NCI-H345 (cell line): ENCODE results near the gene TRIM44.

Experiments
- DNase-seq: peaks from one replicate; lab custom pipeline; 2025; lab: John Stamatoyannopoulos, UW

Gene TRIM44

DNA sequence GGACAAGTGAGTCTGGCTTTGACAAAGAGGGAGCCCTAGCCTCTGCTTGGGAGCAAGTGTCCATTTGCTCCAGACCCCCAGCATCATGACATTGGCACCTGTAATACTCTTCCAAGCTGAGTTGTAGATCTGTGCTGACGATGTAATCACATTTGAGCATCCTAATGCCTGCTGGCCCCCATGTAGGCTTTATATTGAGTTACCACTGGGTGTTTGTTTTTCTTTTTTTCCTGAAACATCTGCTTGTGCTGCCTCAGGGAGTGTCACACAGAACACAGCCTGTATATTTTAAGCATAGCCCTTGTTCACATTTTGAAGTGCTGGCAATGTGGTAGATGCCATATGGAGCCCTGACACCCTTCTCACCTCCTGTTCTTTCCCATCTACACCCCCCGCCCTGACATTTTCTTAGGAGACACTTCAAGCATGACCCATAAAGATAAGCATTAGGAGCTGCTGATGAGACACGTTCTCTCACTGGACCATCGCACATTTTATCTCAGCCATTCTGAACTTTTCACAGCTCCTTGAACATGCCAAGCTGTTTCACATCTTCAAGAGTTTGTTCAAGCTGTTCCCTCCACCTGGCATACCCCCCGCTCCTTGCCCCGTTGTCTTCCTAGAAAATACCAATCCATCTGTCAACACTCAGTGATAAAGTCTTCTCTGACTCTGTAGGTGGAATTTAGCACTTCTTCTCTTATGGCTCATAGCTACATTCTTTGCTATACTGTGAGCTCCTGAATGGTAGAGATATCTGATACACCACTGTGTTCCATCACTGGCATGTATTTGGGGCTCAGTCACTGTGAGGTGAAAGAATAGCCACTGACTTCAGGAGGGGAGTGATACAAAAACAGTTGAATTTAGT, 128.7 kb downstream of the TRIM44 start:
- peak; percentile 90 for DNase-seq

DNA sequence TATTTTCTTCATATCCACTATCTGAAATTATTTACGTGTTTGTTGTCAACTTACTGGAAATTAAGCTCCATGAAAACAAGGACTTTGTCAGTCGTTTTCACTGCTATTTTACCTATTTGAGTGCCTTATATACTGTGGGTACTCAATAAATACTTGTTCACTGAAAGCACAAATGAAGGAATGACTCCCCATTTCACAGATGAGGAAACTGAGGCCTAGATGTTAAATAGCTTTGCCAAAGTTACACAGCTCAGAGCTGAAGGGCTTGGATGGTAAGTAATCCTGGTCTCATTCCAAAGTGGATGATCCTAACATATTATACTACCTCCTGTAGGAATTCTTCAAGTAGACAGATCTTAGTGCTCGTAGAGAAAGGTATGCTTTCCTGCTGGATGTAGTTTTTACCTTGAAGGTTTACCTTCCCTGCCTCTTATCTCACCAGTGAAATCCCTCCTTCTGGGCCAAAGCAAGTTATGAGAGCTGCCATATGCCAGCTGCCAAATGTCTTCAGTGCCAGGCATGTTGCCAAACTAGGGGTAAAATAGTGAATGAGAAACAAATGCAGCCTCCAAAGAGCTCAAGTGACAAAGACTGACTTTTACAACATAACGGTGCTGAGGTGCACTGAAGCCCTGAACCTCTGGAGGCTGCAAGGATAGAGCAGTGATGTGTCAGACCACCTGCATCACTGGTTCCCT, 129.7 kb downstream of the TRIM44 start:
- no peak for DNase-seq

DNA sequence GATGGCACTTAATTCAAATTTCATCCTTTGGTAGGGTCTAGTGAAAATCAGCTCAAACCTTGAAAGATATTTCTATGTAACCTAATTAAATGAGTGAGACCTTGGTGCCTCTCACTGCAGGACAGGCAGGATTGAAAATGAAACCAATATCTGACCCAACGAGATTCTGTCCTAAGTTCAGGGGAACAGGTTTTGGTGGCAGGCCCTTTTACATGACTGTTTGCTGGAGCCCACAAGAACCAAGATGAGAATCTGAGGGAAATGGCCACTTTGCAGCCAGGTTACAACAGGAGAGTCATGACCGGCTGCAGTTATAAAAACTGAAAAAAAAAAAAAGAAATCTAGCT, 130.2 kb downstream of the TRIM44 start:
- no peak for DNase-seq

DNA sequence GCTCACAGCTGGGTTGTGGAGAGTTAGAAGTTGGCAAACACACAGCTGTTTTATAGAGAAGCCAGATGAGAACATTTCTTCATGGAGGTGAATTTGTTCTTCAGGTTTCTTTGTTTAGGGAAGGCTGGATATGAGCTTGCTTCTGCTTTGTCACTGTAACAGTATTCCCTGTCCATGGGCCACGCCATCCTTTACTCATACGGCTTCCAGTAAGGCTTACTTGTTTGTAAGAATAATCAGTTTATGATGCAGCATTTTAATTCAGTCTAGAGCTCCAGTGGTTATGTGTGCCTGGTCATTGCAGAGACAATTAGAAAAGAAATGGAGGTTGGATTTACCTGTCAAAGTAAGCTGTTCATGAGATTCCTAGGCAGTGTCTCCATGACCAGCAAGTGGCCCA, 131.8 kb downstream of the TRIM44 start:
- DNase-seq = no peak

DNA sequence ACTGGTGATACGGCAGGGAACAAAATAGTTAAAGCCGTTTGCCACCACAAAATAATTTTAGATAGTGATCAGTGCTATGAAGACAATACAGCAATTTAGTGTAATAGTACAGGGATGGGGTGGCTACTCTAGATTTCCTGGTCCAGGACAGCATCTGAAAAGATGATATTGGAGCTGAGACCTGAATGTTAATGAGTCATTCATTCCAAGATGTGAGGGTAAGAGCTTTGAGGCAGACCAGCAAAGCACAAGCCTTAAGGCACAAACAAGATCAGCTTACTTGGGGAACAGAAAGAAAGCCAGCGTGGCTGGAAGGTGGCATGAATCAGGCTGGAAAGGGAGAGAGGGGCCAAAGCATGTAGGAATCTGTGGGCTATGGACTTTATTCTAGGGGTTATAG, 132.3 kb downstream of the TRIM44 start:
- no peak for DNase-seq

DNA sequence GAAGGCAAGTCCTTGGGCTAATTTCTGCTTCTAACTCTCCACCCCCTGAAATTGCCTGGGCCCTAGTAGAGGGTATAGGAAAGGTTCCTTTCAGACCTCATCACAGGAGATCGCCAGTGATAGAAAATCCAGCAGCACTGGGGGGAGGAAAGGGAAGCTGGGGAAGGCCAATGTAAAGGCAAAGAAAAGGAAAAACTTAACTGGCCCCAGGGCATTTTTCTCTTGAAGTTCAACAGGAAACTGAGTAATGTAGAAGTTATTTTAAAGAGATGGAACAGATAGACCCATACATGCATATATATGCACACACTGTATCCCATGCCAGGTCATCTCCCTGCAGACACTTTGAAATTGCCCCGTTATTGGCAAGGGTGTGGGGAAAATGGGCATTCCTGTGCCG, 134.0 kb downstream of the TRIM44 start:
- DNase-seq = no peak

DNA sequence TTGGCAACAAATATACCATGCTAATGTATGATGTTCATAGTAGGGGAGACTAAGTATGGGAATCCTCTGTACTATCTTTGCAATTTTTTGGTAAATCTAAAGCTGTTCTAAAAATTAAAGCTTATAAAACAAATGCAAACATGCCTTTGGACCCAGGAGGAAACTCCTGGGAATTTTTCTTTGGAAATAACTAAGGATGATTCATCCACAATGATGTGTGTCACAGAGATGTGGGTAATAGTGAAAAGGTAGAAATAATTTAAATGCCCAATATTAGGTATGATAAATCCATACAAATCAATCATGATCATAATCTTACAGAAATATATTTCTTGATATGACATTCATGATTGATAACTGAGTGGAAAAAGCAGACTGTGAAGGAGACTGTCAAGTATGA, 135.8 kb downstream of the TRIM44 start:
- DNase-seq = no peak

DNA sequence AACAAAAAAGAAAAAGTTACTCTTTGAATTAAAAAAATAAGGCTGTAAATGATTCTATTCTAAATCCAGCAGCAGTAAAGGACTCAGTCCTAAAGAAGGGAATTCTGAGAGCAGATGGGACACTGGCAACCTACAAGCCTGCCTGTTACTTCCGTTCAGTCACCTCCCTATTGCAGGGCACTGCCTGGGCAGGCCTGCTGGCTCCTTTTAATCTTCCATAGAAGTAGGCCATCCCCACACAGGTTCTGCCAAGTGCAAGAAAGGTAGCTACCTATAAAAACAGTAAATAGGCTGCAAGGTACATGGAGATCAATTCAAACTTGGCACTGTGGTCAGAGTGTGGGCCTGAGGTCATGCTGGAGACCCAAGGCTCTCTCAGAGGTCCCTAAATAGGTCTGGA, 136.4 kb downstream of the TRIM44 start:
- DNase-seq = no peak

DNA sequence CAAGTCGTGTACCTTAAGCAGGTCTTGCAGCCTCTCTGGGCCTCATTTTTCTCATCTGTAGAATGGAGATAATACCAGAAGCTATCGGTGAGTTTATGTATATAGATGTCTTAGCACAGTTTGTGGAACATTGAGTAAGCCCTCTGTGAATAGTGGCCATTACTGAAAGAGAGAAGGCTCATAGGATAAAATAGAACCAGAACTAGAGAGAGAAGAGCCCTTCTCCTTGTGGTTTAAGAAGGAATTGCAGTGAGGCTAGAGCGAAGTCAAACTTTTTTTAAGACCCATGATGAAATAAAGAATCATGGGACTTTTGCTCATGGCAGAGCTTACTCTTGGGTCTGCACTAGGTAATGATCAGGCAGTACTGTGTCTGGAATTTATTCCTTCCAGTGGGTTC, 137.1 kb downstream of the TRIM44 start:
- DNase-seq = no peak

DNA sequence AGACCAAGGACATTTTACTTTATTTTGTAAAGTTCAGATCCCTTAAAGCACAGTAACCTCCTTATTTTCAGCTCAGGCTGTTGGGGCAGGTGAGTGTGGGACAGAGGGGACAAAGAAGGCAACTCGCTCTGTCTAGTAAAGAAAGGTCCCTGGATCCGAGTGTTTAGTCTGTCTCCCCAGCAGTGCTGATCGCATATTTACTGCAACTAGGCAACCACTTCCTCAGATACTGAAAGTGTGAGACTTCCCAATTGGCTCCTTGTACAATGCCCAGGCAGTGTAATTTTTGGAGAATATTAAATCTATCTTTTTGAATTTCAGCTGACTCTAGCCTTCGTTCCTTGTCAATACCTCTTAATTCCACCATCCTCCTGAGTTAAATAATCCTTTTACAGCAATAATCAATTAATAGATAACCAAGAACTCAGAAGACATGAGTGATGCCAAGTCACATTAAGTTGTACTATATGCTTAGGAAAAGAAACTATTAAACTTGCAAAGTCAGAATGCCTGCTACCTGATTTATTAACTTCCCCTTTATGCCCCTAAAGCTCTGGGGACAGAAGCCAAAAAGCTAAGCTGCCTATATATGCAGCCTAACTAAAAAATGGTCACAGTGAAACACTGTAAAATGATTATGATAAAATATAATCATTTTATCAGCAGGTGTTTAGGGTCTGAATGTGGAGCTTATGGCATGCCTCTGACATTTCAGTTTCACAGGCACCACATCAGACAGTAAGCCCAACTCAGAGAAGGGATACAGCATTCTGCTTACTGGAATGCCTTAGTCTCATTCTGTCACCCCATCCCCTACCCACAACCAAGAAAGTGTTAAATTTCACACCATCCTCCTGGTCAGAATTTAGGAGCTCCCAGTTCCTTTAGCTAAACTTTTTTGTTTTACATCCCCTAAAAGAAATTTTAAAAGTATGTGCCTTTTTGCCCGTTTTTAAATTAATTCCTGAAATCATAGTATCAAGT, 138.7 kb downstream of the TRIM44 start:
- DNase-seq = no peak

DNA sequence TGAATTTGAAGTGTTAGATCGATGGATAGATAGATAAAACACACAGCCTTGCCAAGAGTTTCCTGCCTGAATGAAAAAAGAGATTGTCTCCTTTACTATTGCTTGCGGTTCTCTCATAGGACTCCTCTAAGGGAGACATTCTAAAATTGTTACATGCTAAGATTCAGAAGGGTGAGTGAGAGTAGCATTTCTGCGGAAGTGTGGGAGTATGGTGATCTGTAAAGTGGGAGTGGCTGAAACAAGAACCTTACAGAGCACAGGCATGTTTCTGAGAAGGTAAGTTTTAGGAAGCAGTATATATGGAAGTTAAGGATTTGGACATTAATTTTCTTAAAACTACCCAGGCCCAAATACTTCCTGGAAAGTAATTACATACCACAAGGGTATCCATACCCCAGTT, 139.6 kb downstream of the TRIM44 start:
- no peak for DNase-seq

DNA sequence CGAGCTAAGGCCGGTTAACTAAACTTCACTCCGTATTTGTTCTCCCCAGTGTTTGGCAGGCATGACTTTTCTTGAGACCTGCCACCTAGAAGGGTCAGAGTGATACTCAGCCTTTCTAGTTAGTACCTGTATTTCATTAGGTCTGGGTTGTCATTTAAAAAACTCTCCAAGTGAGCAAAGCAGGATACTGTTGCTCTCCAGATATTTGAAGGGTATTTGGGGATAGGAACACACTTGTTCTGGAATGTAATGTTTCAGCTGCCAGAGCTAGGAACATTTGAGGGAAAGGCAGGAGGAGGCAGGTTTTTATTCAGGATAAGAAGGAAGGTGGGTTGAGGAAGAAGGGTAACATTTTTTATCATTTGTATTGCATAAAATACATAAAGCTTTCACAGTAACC, 140.1 kb downstream of the TRIM44 start:
- no peak for DNase-seq

DNA sequence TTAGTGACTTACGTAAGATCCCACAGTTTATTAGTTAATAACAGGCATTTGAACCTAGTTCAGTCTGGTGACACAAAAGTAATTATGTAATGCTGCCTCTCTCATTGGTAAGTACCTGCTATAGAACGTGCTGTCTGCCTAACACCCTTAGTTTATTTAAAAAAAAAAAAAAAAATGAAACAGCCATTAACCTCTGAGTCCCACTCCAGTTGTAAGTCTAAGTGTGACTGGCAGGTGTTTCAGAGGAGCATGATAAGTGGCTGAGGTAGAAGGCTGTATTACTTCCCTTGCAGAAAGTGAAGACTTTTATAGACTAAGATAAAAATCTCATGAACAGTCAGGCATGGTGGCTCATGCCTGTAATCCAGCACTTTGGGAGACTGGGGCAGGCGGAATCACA, 140.5 kb downstream of the TRIM44 start:
- DNase-seq = no peak

DNA sequence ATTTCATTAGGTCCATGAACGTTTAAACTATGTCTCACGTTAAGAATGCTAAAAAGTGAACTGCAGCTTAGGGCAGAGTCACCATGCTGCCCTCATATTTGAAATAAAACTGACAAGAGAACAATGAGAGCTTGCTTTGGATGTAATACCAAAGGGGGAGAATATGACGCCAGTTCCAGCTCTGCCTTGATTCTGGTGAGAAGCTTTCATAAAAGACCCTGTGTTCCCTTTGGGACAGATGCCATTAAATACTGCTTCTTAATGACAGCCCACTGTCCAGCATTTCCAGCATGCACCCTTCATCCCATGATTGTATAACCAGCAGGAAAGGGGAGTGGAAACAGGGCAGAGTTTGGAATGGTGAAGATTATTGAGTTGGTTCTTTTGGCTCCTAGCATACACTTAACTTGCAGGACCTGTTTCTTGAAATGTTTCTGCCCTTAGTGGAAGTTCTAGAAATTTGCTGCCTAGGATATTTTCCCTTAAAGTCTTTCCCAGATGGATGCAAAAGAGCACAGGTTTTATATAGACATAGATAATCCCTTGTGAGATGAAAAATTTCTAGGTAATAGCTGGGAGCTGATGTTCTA, 142.0 kb downstream of the TRIM44 start:
- no peak for DNase-seq

DNA sequence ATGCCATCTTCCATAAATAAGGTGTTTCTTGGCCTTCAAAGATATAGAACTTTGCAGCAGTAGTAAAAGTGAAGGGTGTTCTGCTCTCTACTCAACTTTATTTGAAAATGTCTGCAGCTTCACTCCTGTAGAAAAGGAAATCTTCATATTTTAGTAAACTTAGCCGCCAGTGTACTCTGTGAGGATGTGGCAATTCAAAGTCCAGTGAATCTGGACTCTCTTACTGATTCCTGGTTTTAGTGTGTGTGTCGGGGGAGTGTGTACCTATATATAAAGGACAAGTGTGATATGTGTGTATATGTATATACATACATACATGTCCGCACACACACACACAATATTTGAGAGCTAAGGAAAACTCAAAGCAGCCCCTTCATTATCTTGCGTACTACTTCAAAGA, 147.0 kb downstream of the TRIM44 start:
- no peak for DNase-seq

DNA sequence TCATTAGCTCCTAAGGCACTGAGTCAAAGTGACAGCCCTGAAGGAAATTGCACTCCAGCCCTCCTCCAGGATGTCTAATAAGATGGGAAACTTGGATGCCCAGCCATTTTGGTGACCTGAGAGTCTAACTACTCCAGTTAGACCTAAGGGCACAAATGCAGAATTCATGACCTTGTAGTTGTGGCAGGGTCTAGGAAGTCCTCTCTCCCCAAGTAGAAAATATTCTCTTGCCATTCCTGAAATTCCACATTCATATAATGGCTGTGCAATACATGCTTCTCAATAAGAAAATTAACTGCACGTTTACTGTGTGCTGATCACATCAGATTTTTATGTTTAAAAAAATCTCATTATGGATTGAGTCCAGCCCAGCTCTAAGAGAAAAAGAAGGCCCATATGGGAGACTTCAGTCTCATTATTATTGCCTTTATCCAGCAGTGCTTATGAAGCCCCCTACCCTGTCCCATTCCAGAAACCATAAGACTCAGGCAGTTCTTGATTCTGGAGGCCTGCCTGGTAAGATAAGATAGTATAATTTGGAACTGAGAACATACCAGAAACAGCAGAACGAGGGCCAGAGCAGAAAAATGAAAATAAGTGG, 147.6 kb downstream of the TRIM44 start:
- DNase-seq = no peak

DNA sequence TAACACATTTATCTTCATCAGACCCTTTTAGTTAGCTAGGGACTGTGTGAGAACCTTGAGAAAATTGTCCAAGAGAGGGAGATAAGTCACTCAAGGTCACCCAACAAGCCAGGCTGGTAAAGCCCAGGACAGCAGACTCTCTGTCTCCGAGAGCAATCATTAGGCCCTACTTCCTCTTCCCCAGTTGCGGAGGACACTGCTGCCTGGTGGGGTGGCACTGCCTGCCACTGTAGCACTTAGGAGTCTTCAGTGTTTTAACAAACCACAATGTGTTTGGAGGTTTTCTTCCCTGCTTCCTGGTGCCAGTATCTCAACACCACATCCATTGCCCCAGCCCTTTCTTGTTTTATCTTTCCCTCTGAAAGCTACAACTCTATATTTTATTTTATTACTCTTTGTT, 149.2 kb downstream of the TRIM44 start:
- DNase-seq = no peak

DNA sequence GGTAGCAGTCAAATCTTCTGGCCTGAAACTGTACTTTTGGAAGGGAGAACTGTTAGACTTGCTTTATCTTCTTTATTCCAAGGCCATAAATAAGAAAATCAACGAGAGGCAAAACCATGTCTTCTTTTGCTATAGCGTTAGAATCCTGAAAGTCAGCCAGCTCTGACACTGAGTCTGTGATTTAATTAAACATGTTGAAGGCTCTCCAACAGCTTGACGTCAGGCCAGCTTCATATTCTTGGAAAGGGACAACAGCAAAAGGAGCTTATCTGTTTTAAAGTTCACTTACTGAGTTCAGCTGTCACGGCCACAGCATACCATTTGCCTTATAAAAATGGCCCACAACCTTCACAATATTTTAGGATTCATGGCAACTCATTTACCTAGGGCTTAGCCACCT, 150.3 kb downstream of the TRIM44 start:
- DNase-seq = no peak

DNA sequence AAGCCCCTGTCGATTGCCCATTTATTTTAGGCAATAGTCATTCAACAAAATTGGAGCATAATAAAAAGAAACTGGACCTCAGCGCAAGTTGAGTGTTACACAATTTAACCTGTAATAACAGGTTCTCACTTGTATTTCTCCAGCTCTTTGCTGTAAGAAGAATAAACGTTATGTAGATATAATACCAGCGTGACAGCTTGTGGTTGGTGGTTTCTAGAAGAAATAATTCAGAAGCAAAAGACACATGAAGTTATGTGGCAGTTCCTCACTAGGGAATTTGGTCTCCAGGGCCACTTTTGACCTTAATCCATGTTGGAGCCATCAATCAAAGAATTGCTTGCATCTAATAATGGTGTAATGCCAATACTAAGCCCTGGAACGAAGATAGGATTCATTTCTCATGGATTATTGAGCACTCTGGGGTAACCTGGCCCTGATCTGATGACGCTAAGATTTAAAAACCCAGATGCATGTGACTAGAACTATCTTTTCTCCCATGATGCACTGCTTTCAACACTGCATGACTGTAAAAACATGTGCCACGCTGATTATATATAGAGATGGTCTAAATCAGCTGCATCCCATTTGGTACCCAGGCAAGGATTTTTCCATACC, 151.6 kb downstream of the TRIM44 start:
- no peak for DNase-seq

DNA sequence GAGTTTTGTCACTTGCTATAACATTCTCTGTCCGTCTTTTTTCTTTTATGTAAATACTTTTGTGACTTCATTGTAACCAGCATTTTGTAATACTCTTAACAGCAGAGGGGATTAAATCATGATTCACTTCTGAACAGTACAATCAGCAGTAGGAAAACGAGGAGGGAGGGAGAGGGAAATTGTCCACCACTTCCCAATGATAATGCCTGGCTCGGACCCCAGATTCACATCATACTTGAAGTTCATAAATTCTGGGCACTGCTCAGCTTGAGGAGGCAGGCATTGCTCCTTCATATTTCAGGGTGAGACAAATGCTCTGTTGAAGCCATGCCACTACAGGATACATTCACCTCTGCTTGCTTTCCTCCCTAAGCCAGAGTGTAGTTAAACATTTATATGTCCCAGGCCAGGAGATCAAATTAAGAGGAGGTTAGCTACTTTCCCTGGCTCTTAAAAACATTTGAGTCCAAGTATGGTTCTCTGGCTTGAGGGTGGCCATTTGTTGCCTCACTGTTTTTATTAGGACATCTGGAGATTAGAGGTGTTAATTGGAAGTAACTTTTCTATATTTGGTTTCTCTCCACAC, 152.2 kb downstream of the TRIM44 start:
- DNase-seq = no peak
